Glomerular visceral epithelial cell (primary cell): Measurements from ENCODE around the gene C1orf232.

Source experiments
- DNase-seq: peaks from one replicate; pipeline ENCODE4 v3.0.0-alpha.2; 2016; ENCODE audit errors: extremely low spot score

C1orf232 gene

DNA sequence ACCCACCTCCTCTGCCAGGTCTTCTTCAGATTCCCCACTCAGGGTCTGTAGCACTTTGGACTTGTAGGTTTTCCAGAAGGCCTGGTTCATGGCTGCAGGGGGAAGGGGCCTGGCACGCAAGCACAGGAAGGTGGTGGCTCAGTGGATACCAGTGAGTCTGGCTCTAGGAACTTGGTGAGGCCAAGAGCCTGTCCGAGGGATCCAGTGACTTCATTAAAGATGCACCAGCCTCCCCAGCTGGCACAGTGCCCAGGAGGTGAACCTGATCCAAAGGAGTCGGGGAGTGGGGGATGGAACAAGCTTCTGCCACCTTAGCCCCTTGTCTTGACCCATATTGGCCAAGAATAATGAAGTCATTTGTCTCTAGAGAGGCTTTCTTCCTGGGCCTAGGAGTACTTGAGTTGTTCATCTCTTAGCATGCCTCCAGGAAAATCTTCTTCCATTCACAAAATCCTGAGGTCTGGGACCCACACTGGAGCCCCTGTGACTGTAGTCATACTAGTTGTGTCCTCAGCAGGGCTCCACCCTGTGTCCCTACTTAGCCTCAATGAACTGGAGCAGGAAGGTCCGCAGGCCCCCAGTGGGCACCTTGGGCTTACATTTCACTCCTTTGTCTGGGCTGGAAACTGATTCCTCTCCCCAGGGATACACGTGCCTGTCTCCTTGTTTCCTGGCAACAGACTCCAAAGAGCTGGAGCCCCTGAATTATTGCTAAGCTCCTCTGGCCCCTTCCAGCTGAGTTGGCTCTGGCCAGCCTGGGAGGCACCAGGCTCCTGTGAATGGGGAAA, at the start of gene C1orf232:
TSS of gene C1orf232 (minus strand) at position 554 of the 788 bp plus-strand sequence. CDS start at position 90, 464 bp downstream.
- no peak for DNase-seq

DNA sequence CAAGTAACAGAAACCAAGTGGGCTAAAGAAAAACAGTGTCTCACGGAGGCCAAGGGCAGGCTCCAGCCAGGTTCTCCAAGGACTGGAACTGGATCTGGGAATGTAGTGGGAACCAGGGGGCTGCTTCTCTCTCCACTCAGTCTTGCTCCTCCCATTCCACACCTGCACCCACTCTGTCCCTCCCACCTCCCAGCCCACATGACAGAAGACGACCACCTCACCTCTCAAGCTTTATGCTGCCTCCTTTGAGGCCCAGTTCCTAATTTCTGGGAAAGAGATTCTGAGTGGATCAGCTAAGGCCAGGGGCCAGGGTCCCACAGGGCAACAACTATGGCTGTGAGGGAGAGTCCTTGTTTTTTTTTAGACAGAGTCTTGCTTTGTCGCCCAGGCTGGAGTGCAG, 46.5 kb upstream of the C1orf232 start:
- no peak for DNase-seq

DNA sequence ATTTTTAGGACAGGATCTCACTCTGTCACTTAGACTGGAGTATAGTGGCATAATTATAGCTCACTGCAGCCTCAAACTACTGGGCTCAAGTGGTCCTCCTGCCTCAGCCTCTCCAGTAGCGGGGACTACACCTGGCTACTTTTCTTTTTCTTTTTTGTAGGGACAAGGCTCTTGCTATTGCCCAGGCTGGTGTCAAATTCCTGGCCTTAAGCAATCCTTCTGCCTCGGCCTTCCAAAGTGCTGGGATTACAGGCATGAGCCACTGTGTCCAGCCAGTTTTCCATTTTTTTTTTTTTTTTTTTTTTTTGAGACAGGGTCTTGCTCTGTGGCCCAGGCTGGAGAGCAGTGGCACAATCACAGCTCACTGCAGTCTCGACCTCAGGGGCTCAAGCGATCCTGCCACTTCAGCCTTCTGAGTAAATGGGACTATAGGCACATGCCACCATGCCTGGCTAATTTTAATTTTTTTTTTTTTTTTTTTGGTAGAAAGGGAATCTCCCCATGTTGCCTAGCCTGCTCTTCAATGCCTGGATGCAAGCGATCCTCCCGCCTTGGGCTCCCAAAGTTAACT, 44.7 kb upstream of the C1orf232 start:
- no peak for DNase-seq

DNA sequence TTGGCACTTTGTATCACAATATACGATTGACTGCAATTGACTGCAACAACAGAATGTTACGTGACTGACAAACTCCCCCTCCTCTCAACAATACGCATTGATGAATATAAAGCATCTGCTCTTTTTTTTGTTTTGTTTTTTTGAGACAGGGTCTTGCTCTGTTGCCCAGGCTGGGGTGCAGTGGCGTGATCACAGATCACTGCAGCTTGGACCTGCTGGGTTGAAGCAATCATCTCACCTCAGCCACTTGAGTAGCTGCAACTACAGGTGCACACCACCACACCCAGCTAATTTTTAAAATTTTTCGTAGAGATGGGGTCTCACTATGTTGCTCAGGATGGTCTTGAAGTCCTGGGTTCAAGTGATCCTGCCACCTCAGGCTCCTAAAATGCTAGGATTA, 44.0 kb upstream of the C1orf232 start:
- DNase-seq: no peak

DNA sequence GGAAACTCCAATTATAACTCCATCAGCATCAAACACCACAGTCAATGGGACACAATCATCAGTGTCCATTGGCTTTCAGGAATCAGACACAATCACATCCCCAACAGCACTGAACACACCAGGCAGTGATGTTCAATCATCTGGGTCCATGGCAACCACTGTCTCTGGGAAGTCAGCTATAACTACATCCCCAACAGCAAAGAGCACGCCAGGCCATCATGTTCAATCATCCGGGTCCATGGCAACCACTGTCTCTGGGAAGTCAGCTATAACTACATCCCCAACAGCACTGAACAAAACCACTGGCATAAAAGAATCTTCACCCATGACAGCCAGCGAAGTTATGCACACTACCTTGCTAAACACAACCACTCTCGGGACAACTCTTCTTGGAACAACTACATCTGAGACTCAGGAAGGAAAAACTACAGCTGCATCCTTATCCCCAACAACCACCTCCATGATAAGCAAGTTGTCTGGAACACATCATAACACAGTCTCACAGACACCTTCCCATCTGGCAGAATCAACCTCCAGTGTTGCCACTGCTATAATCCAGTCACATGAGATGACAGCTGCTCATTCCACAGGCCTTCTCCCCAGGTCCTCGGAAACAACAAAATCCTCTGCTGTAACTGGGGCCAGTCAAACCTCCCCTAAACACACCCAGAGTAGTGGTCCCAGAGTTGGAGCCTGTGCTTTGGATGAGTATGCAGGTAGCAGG, 41.5 kb upstream of the C1orf232 start:
- no peak for DNase-seq

DNA sequence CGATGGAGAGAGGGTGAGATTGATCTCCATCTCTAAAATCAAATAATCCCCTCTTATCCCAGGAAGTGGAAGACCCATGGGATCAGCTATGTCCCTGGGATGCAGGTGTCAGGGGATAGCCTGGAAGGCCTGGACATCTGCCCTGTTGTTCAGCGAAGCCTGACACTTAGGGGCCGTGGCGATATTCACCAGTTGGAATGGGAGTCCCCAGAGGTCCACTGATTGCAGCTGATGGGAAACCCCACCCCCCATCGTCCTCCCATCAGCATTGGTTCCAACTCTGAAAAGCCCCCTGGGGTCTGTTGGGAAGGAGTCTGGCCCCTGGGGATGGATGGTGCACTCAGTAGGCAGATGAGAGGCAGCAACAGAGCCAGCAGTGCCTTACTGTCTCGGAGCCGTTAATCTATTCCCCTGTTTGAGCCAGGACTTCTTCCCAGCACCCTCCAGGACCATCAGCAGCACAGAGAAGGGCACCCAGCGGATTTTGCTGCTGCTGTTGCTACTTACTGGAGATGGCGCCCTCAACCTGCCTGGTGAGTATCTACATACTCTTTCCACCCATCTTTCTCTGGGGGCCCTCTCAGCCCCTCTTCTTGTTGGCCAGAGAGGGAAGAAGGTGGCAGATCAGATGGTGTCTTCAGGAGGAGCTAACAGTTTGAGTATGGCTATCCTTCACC, 35.0 kb upstream of the C1orf232 start:
- no peak for DNase-seq

DNA sequence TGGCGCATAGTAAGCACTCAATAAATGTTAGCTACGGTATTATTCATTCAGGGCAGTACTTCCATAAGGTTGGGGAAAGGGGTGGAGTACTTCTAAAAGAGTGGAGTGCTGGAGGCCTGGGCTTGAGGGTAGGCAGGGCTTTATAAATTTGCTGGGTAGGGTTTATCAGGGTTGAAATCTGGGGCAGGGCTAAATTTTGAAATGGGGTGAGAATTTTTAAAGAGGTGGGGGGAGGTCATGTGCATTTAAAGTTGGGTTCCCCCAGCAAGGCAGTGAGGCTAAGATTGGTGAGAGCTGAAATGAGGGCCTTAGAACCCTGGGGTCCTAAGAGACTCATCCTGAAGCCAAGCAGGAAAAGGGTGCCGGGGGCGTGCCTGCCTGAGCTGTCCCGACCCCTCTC, 31.6 kb upstream of the C1orf232 start:
- DNase-seq: no peak

DNA sequence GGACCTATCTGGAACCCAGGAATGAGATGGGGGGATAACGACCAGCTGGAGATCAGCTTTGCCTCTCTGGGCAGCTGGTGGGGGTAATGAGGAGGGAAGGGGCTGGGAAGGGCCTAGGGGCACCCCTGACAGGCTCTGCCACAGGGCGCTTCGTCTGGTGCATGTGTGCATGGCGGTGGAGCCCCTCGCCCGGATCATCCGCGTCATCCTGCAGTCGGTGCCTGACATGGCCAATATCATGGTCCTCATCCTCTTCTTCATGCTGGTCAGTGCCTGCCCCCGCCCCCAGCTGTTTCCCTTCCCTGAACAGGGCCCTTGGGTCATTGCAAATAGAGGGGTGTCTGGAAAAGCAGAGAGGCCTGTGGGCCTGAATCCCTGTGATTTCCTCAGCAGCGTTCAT, 29.1 kb upstream of the C1orf232 start:
- DNase-seq: no peak

DNA sequence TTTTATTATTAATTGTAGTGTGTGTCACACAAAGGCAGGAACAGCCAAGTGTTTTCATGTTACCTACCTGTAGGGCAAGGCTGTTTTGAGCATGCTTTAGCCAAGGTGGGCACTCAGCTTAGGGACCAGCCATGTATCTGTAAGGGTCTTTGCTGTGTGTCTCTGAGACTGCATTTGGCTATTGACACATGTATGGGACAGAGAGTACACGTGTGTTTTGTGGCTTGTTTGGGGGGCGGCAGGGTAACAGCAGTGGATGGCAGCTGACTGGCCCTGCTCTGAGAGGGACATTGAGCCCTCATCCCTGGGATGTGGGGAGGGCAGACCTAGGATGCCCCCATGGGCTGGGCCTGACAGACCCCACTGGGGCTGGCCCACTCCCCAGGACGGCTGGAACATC, 28.5 kb upstream of the C1orf232 start:
- no peak for DNase-seq

DNA sequence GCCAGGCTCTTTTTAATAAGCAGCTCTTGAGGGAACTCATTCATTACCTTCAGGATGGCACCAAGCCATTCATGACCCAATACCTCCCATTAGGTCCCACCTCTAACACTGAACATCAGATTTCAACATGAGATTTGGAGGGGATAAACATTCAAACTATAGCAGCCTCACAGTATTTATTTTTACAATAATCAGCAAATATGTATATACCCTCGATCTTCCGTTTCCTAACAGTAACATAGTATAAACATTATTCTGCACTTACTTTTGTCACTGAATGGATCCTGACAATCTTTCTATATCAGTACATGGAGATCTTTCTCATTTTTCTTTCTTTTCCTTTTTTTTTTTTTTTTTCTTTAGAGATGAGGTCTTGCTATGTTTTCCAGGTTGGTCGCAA, 27.0 kb upstream of the C1orf232 start:
- DNase-seq: no peak

DNA sequence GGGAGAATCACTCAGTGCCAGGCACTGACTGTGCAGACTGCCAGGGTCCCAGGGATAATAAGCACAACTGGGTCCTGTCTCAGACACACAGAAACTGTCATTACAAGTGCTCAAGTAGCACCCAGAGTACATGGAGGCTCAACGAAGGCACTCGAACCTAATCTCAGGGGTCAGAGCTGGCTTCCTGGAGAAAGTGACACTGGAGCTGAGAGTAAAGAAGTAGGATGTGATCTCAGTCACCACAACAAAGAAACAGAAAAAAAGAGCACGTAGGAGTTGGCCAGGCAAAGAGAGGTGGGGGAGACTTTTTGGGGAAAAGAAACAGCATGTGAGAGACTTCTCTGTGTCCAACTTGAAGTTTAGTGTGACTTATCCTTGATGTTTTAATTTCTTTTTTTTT, 23.0 kb upstream of the C1orf232 start:
- DNase-seq: no peak

DNA sequence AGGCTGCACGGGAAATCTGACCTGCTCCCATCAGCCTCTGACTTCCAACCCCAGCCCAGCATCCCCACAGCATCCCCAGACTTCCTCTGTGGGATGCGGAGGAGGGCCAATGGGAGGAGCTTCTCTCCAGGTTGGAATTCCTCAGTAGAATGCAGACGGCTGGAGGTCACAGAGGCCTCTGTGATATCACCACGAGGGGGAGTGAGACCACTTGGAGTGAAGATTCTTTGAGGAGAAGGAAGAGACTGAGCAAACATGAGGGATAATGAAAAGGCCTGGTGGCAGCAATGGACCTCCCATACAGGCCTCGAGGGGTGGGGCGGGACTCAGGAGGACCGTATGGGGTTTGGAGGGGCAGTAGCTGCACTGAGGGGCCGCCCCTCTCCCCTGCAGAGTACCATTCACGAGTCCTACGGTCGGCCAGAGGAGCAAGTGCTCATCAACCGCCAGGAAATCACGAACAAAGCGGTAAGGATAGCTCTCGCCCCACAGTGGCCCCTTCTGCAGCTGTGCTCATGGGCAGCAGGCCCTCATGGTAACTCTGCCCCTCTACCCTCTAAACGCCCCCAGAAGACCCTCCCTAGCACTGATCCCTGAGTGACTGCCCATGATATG, 21.7 kb upstream of the C1orf232 start, which contains the start of gene CATSPER4:
TSS of gene CATSPER4 (plus strand) at position 230 of the 615 bp plus-strand sequence. CDS start at position 256, 26 bp downstream.
- DNase-seq: peak; percentile 57

DNA sequence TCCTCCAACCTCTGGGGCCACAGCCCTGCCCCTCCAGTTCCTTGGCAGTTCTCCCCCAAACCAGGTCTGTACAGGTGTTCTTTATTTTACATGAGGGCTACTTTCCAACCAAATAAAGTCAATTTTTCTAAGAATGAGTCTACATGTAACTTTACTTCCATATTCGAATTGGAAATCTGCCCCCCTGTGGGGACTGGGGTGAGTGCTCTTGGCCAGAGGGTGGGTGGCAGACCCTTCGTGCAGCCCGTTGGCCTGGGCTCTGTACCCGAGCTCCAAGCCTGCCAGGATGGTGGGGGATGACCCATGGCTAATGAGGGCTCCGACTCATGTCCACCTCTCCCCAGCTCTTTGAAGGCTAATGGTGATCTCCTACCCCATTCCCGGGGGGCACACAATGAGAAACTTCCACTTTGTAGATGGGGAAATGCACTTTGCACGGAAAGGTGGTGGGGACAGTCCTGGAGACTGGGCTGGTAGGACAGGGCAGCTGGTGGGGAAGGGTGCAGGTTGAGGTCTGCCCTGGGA, 21.1 kb upstream of the C1orf232 start:
- DNase-seq: no peak

DNA sequence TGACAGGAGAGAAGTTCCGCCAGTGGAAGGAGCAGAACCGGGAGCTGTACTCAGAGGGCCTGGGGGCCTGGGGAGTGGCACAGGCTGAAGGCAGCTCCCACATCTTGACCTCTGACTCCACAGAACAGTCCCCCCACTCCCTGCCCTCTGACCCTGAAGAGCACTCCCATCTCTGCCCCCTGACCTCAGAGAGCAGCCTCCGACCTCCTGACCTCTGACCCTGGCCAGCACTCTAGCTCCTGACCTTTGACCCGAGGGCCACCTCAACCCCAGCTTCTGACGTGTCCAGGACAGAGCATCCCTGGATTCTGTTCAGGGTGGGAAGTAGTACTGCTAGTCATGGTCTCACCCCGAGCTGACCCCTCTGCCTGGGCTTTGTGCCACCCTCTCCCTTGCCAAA, 20.6 kb upstream of the C1orf232 start:
- DNase-seq: no peak

DNA sequence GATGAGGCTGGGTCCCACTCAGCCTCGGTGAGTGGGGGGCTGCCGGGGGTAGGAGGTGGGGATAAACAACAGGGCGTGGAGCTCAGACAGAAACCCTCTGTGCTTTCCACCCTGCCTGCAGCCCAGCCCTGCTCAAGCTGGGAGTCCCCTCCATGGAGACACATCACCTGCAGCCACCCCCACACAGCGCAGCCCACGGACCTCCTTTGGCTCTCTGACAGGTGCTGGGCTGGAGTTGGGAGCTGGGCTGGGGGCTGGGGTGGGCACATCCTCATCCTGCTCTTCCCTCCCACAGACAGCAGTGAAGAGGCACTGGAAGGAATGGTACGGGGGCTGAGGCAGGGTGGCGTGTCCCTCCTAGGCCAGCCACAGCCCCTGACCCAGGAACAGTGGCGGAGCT, 19.7 kb upstream of the C1orf232 start:
- DNase-seq: no peak

DNA sequence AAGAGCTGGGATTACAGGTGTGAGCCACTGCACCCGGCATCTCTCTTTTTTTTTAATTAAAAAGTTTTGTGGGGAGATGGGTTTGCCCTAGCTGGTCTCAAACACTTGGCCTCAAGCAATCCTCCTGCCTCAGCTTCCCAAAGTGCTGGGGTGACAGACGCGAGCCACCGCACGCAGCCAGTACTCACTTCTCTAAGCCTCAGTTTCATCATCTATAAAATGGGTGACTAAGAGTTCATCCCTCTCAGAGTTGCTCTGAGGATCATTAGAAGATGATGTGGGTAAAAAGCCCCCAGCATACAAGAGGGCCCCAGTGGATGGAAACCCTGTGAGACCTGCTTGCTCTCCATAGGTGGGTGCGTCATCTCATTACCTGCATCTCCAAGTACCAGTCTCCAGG, 19.1 kb upstream of the C1orf232 start:
- no peak for DNase-seq

DNA sequence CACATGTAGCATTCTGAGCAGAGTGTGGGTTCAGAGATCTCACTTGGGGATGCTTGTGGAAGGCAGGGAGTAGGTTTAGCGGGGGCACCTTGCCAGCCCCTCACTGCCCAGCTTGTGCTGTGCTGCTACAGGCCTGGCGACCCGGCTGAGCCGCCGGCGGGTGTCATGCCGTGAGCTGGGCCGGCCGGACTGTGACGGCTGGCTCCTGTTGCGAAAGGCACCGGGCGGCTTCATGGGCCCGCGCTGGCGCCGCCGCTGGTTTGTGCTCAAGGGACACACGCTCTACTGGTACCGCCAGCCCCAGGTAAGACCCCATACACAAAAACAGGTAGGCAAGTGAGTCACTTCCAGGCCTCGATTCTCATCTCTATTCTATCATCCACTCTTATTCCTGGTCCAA, 16.1 kb upstream of the C1orf232 start:
- DNase-seq: no peak

DNA sequence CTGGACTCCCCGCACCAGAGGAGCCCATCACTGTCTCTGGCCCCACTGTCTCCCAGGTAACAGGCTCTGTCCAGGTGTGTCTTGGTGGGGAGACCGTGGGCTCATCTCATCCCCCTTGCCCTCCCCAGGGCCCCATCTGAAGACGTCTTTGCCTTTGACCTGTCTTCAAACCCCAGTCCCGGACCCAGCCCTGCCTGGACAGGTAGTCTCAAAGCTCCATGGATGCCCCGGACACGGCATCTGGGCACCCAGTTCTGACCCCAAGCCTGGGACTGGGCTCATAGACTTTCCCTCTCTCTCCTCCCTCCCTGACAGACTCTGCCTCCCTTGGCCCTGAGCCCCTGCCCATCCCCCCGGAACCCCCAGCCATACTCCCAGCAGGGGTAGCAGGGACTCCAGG, 15.3 kb upstream of the C1orf232 start:
- no peak for DNase-seq

DNA sequence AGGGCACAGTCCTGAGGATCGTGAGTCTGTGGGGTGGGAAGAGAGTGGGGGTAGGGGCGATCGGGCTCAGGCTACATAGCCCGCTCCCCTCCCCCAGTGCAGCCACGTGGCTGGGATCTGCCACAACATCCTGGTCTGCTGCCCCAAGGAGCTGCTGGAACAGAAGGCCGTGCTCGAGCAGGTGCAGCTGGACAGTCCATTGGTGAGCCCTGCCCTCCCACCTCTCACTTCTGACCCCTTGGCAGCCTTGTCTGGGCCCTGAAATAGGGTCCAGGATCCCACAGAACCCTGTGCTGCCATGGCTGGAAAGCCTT, 13.6 kb upstream of the C1orf232 start:
- no peak for DNase-seq

DNA sequence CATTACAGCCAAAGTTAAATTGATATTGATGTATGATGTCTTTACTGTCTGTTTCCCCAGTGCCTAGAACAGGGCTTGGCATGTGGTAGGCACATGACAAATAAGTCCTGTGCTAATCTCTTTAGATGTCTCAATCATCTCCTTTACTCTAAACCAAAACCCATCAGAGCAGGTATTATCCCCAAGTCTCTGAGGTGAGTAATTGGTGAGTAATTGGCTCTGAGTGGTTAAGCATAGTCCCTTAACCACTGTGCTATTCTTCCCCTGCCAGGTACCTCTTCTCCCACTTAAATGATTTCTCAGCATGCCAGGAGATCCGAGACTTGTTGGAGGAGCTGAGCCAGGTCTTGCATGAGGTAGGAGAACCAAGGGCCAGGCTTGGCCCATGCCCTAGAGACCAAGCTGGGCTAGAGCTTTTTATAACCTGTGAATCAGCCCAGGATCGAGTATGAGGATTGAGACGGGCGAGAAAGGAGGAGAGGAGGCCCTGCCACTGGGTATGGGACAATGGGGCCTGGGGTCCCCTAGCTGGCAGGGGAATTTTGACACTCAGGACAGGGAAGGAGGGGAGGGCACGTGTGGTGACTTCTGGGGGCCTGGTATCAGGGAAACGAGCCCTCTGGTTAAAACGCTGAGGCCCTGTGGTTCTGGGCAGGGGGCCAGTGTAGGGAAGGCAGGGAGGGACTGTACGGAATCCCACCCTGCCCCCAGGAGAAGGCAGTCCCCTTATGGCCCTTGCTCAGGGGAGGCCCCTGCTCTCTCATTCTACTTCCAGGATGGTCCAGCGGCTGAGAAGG, 13.0 kb upstream of the C1orf232 start:
- peak; percentile 43 for DNase-seq

DNA sequence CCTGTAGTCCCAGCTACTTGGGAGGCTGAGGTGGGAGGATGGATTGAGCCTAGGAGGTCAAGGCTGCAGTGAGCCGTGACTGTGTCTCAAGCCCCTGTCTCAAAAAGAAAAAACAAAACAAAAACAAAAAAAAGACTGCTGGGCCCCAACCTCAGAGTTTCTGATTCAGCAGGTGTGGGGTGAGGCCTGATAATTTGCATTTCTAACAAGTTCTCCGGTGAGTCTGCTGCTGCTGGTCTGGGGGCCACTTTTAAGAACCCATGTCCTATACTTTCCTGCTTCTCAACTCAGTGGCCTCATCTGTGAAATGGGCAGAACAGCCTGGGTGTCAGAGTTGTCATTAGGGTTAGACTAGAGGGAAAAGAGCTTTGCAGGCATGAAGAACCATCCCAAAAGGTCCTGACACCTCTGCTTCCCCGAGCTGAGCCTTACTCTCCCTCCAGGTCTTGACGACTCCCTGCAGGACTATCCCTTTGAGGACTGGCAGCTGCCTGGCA, 11.3 kb upstream of the C1orf232 start:
- no peak for DNase-seq
